Breast epithelium (tissue), 4 donors: ENCODE measurements around the gene LRIG3. TPM values are rescaled to one million over a fixed set of nuclear protein-coding genes. Genes with fewer than 3 reads are reported as not detected.
A peak's percentile ranks its signal among the peaks of the same experiment; 100 is the strongest.

ENCODE experiments used
- DNase-seq, 2 donors: peaks; one replicate each; pipeline ENCODE4 v3.0.0-alpha.2; 2019; ENCODE audit warnings: low spot score in 2 of 2
- H3K27ac ChIP-seq, 2 donors: fragments of 200-600 bp; sonication (generic) in 1 of 2; one replicate each; pipeline ENCODE4 v1.5.1; 2016 to 2019; ENCODE audit warnings: mild to moderate bottlenecking in 1 of 2
- H3K27me3 ChIP-seq, 2 donors: fragments of 200-600 bp; sonication (generic) in 1 of 2; one replicate each; pipeline versions ENCODE4 v1.5.1 to v1.6.0; 2017 to 2019; ENCODE audit warnings: control low read depth in 1 of 2, mild to moderate bottlenecking in 1 of 2
- H3K36me3 ChIP-seq: fragments of 200-600 bp; one replicate; pipeline ENCODE4 v1.5.1; 2019
- H3K4me1 ChIP-seq, 2 donors: fragments of 200-600 bp; sonication (generic); one replicate each; pipeline ENCODE4 v1.5.1; 2016 to 2019; ENCODE audit warnings: control low read depth in 1 of 2
- H3K4me3 ChIP-seq, 3 donors: fragments of 200-600 bp; sonication (generic); 1 replicate in 2 of 3; 2 replicates in 1 of 3; pipeline ENCODE4 v1.5.1; 2016 to 2019; ENCODE audit warnings: mild to moderate bottlenecking in 3 of 3, moderate library complexity in 2 of 3
- H3K9me3 ChIP-seq, 2 donors: fragments of 200-600 bp; sonication (generic) in 1 of 2; one replicate each; pipeline ENCODE4 v1.5.1; 2016 to 2019; ENCODE audit warnings: control low read depth in 1 of 2
- CTCF ChIP-seq, 3 donors: fragments of 450-650 bp; IDR thresholded peaks; one replicate each; pipeline ENCODE4 v1.5.1; 2016 to 2017; ENCODE audit warnings: antibody characterized with exemption in 3 of 3, mild to moderate bottlenecking in 3 of 3, moderate library complexity in 3 of 3
- POLR2A ChIP-seq: fragments of 450-650 bp; IDR thresholded peaks from one replicate; pipeline ENCODE4 v1.6.1; 2016; ENCODE audit warnings: antibody characterized with exemption, mild to moderate bottlenecking, moderate library complexity
- POLR2AphosphoS5 ChIP-seq, 3 donors: sonication (generic); formaldehyde crosslinking; IDR thresholded peaks; one replicate each; pipeline ENCODE4 v1.6.1; 2017; ENCODE audit warnings: antibody characterized with exemption in 3 of 3
- intact Hi-C: fragments of 100-400 bp; cut with DNase I; formaldehyde crosslinking; loops from one replicate; pipeline ENCODE4 v1.15.1; 2023; ENCODE audit warnings: low total_unique reads
- total RNA-seq, 3 donors: library from RNA; depleted of rRNA; stranded (reverse); fragments of >200 nt; gene quantifications; one replicate each; pipeline ENCODE4 v1.1.0, GENCODE V29; 2016

LRIG3 gene
- total RNA-seq, 3 donors from 2014 or later: 116 to 139 (median 125) TPM

GRCh38 chr12:58920961-58921861, 907 bp upstream of the LRIG3 start:
- no peak for TF ChIP-seq POLR2AphosphoS5 (IDR thresholded peaks at IDR 0.05)
- no peak for TF ChIP-seq POLR2A
- no peak for TF ChIP-seq CTCF (IDR thresholded peaks at IDR 0.05)
- no peaks in the 10 kb centered on the region for H3K36me3 ChIP-seq
- H3K4me1 ChIP-seq: no peaks in the 10 kb centered on the region
- H3K9me3 ChIP-seq: no peaks in the 10 kb centered on the region
- peak overlapping the region; percentile 88 to 92 (median 92) for H3K4me3 ChIP-seq
- peak overlapping the region; percentile 96 to 98 for H3K27ac ChIP-seq
- intact Hi-C loops: no loop called here
- no peak for DNase-seq
- H3K27me3 ChIP-seq: no peaks in the 10 kb centered on the region

GRCh38 chr12:58919231-58920101, 838 bp downstream of the LRIG3 start:
- Histone ChIP-seq H3K4me1 (no peaks in the 10 kb centered on the region), H3K27ac (peak overlapping the region; percentile 96 to 98), H3K36me3 (no peaks in the 10 kb centered on the region), H3K4me3 (peak overlapping the region; percentile 88 to 92 (median 92)), H3K9me3 (no peaks in the 10 kb centered on the region), H3K27me3 (no peaks in the 10 kb centered on the region)
- peak; percentile 30 to 53 for DNase-seq
- TF ChIP-seq POLR2AphosphoS5 (IDR thresholded peaks at IDR 0.05) (peak in 2 of 3 donors; percentile 46 to 50), POLR2A (no peak)
- intact Hi-C loops: no loop called here

GRCh38 chr12:58918469-58918844, 1.8 kb downstream of the LRIG3 start:
- Histone ChIP-seq H3K27ac (peak overlapping the region; percentile 96 to 98), H3K4me1 (no peaks in the 10 kb centered on the region), H3K36me3 (no peaks in the 10 kb centered on the region), H3K27me3 (no peaks in the 10 kb centered on the region), H3K4me3 (peak overlapping the region; percentile 88 to 92 (median 92)), H3K9me3 (no peaks in the 10 kb centered on the region)
- no peak for DNase-seq
- intact Hi-C loops: no loop called here
- TF ChIP-seq CTCF (IDR thresholded peaks at IDR 0.05) (no peak), POLR2A (no peak), POLR2AphosphoS5 (IDR thresholded peaks at IDR 0.05) (no peak)

- DNase-seq: no peak
- H3K27ac ChIP-seq: peak overlapping the region; percentile 96 to 98
- no peaks in the 10 kb centered on the region for H3K9me3 ChIP-seq
- TF ChIP-seq POLR2AphosphoS5 (IDR thresholded peaks at IDR 0.05): no peak
- TF ChIP-seq CTCF (IDR thresholded peaks at IDR 0.05): no peak
- TF ChIP-seq POLR2A: no peak
- no peaks in the 10 kb centered on the region for H3K27me3 ChIP-seq
- no peaks in the 10 kb centered on the region for H3K4me1 ChIP-seq
- no peaks in the 10 kb centered on the region for H3K36me3 ChIP-seq
- intact Hi-C loops: no loop called here
- peak overlapping the region; percentile 88 to 92 (median 92) for H3K4me3 ChIP-seq
These were observed 2.4 kb downstream of the LRIG3 start for GRCh38 chr12:58917699-58918468.

GRCh38 chr12:58916921-58917511, 3.3 kb downstream of the LRIG3 start:
- no peak for TF ChIP-seq POLR2AphosphoS5 (IDR thresholded peaks at IDR 0.05)
- no peak for TF ChIP-seq CTCF (IDR thresholded peaks at IDR 0.05)
- no peak for TF ChIP-seq POLR2A
- no peaks in the 10 kb centered on the region for H3K9me3 ChIP-seq
- no peaks in the 10 kb centered on the region for H3K36me3 ChIP-seq
- no peaks in the 10 kb centered on the region for H3K4me1 ChIP-seq
- H3K27me3 ChIP-seq: no peaks in the 10 kb centered on the region
- no peak for DNase-seq
- intact Hi-C loops: no loop called here
- H3K4me3 ChIP-seq: peak overlapping the region; percentile 88 to 92 (median 92)
- H3K27ac ChIP-seq: peak overlapping the region; percentile 96 to 98
